HFFc6 (cell line): ENCODE measurements around the gene PSMD1. TPM values are rescaled to one million over a fixed set of nuclear protein-coding genes. Genes with fewer than 3 reads are reported as not detected.

Experiments used
- DNase-seq: peaks from one replicate; pipeline ENCODE4 v3.0.0-alpha.2; 2018
- H3K27ac Mint-ChIP-seq: 2 replicates; pipeline ENCODE4 v1.8.0; 2020; ENCODE audit warnings: mild to moderate bottlenecking, mixed read lengths
- H3K27me3 Mint-ChIP-seq: 2 replicates; pipeline ENCODE4 v1.8.0; 2021; ENCODE audit warnings: mild to moderate bottlenecking, moderate library complexity, mixed read lengths; ENCODE audit not compliant: insufficient read depth
- H3K36me3 Mint-ChIP-seq: 2 replicates; pipeline ENCODE4 v1.8.0; 2021; ENCODE audit warnings: low read depth, mixed read lengths
- H3K4me1 Mint-ChIP-seq: 2 replicates; pipeline ENCODE4 v1.8.0; 2020; ENCODE audit warnings: low read depth, mixed read lengths
- H3K4me3 Mint-ChIP-seq: 2 replicates; pipeline ENCODE4 v1.8.0; 2020; ENCODE audit warnings: mild to moderate bottlenecking, moderate library complexity, mixed read lengths
- H3K9me3 Mint-ChIP-seq: 2 replicates; pipeline ENCODE4 v1.8.0; 2020; ENCODE audit warnings: mild to moderate bottlenecking, mixed read lengths
- total RNA-seq, 6 experiments: library from RNA; stranded (reverse); fragmentation: NEBNext Ultra II Directional; extraction: Animal tissue kit (Norgen Biotek cat#: 25700); gene quantifications; 2 replicates in 1 of 6; 3 replicates in 5 of 6; pipeline ENCODE4 v1.2.3, GENCODE V29; 2021
- TF ChIP-seq, protein P1 (sequence below): fragments of 200-600 bp; sonication (generic); IDR thresholded peaks from 2 replicates; pipeline ENCODE4 v1.5.0; 2021; ENCODE audit warnings: antibody characterized with exemption, mild to moderate bottlenecking

PSMD1 gene
- total RNA-seq, 6 experiments from 2014 or later = 139 to 200 (median 167) TPM

DNA sequence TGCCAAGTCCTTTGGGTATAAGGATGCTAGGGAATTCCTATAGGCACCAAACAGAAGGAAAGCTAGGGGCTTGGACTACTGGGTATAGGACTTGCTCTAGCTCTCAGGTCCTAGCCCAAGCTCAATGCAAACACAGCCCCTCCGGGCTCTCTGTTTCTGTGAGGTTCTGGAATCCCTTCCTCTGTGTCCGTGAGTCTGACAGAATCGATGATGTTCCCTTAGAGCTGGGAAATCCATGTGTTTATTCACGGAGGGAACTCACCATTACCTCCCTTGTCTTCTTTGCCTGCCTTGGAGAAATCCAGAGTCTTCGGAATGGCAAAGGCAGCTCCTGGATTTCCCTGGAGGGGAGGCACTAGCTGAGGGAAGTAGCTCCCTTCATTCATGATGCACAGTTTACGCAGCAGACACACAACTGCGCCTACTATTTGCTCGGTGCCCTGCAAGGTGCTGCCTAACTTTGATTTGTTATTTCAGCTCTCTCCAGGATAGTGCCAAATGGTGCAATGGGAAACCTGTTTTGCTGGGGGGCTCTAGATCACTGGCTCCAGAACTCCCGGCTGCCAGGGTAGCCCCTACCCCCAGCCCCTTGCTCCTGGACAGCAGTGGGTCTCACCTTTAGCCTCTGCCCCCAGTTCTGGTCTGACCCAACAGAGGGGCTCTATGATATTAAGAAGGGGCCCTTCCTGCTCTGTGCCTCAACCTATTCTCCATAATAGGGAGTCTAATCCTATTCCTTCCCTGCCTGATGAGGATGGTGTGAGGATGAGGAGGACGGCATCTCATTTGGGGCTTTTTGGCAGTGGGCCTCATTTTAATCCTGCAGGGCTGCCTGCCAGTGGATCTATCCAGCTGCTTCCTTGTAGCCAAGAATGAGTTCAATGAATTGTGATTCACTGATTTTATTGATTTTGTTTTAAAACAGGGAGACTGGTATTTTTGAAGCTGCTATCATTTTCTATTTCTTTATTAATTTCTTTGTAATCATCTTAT is 8.4 kb upstream of the PSMD1 start:
- DNase-seq = no peak
- H3K4me3 Mint-ChIP-seq = no peak overlapping the region
- peaks cover 33% of the 10 kb centered on the region for H3K27me3 Mint-ChIP-seq
- H3K9me3 Mint-ChIP-seq = no peaks in the 10 kb centered on the region
- peaks cover 10% of the 10 kb centered on the region; the same call in 1 of the 2 replicates for H3K4me1 Mint-ChIP-seq
- no peak overlapping the region for H3K27ac Mint-ChIP-seq
- TF ChIP-seq, protein P1, sequence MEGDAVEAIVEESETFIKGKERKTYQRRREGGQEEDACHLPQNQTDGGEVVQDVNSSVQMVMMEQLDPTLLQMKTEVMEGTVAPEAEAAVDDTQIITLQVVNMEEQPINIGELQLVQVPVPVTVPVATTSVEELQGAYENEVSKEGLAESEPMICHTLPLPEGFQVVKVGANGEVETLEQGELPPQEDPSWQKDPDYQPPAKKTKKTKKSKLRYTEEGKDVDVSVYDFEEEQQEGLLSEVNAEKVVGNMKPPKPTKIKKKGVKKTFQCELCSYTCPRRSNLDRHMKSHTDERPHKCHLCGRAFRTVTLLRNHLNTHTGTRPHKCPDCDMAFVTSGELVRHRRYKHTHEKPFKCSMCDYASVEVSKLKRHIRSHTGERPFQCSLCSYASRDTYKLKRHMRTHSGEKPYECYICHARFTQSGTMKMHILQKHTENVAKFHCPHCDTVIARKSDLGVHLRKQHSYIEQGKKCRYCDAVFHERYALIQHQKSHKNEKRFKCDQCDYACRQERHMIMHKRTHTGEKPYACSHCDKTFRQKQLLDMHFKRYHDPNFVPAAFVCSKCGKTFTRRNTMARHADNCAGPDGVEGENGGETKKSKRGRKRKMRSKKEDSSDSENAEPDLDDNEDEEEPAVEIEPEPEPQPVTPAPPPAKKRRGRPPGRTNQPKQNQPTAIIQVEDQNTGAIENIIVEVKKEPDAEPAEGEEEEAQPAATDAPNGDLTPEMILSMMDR = no peak
- H3K36me3 Mint-ChIP-seq = no peaks in the 10 kb centered on the region

DNA sequence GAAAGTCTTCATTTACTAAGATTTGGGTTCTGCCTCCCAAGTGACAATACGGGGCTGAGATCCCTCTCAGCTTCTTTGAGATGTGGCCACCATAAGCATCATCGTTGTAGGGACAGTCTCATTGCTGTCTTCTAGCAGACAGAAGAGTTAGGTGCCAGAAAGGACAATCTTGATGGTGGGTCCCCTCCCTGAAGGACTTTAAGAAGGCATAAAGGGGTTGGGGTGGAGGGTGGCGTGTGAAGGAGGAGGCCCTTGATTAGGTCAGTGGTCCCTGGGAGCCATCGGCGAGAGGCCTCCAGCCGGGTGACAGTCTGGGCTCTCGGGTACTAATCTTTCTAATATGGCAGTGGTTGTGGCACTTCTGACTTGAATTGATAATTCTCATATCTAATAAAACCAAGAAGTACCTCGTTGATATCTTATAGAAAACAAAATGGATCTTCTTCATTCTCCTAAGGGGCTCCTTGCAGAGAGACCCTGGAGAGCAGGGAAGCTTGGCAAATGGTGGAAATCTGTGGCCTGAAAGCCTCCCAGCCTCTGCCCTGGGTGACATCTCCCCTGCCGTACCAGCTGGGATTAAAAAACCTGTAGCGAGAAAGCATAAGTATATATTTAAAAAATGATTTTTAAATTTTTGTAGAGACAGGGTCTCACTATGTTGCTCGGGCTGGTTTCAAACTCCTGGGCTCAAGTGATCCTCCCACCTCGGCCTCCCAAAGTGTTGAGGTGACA is 7.2 kb upstream of the PSMD1 start:
- TF ChIP-seq, protein P1 = no peak
- H3K4me1 Mint-ChIP-seq = peaks cover 13% of the 10 kb centered on the region; the same call in 1 of the 2 replicates
- H3K9me3 Mint-ChIP-seq = no peaks in the 10 kb centered on the region
- H3K27me3 Mint-ChIP-seq = peaks cover 33% of the 10 kb centered on the region
- no peaks in the 10 kb centered on the region for H3K36me3 Mint-ChIP-seq
- H3K27ac Mint-ChIP-seq = no peak overlapping the region
- H3K4me3 Mint-ChIP-seq = no peak overlapping the region
- DNase-seq = no peak

DNA sequence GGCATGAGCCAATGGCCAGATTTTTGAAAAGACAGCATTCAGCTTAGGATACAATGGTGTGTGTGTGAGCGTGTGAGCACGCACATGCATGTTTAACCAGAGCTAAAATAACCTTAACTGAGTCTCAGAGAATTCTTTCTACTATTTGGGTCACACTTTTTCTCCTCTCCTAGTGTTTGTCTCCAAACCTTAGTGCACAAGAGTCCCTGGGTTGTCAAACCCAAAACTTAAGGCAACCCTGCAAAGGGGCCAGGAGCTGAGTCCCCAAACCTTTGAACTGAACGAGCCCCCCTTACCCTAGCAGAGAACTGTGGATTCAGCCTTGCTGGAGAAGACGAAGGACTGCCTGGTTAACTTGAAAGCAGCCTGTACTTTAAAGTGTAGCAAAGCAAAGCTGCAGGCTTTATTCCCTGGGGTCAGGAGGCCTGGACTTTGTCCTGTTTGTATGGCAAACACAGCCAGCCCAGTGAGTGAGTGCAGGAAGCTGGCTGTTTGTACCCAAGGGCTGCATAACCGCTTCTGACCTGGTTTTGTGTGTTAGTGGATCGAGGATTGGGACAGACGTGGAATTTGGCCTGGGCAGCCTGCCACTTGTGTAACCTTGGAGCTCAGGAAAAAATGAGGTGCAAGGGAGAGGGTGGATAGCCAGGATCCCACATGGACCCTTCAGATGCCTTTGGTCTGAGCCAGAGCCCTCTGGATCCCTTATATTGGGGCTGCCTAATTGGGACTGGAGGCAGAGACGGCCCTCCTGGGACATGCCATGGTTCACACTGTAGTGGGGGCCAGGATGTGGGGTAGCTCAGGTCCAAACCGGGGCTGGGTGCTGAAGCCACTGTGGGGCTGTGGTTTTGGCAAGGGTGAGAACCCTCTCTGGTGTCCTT is 6.4 kb upstream of the PSMD1 start:
- Mint-ChIP-seq H3K36me3 (no peaks in the 10 kb centered on the region), H3K9me3 (no peaks in the 10 kb centered on the region), H3K27ac (no peak overlapping the region), H3K4me3 (no peak overlapping the region), H3K4me1 (peaks cover 13% of the 10 kb centered on the region; the same call in 1 of the 2 replicates), H3K27me3 (peaks cover 33% of the 10 kb centered on the region)
- TF ChIP-seq, protein P1 = no peak
- DNase-seq = no peak

DNA sequence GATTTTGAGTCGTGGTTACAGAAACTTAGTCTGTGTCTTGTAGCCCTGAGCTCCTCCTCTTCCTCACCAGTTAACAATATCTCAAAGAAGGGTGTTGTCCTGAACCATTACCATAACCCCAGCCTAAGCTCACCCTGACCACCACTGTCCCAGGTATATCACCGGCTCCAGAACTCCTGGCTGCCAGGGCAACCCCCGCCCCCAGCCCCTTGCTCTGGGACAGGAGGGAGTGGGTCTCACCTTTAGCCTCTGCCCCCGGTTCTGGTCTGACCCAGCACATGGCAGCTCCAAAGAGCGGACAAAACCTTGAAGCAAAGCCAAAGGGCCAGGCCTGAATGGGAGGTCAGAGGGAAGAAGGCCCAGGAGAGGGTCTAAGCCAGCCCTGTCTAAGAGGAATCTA is 5.6 kb upstream of the PSMD1 start:
- TF ChIP-seq, protein P1 = no peak
- Mint-ChIP-seq H3K4me1 (peaks cover 18% of the 10 kb centered on the region), H3K27ac (no peak overlapping the region), H3K9me3 (no peaks in the 10 kb centered on the region), H3K27me3 (peaks cover 26% of the 10 kb centered on the region), H3K36me3 (no peaks in the 10 kb centered on the region), H3K4me3 (no peak overlapping the region)
- no peak for DNase-seq
